Lower leg skin (tissue), 4 donors: ENCODE data around the gene RAB5IF. TPM values are rescaled to one million over a fixed set of nuclear protein-coding genes. Genes with fewer than 3 reads are reported as not detected.

Experiments used
- DNase-seq, 2 donors: peaks; one replicate each; pipeline ENCODE4 v3.0.0-alpha.2; 2019; ENCODE audit warnings: low spot score in 2 of 2
- H3K4me3 ChIP-seq: fragments of 200-600 bp; sonication (generic); 2 replicates; pipeline ENCODE4 v1.5.1; 2017; ENCODE audit warnings: mild to moderate bottlenecking, low read depth; ENCODE audit not compliant: poor library complexity, severe bottlenecking
- CTCF ChIP-seq, 3 donors: fragments of 450-650 bp; IDR thresholded peaks; one replicate each; pipeline ENCODE4 v1.5.1; 2016; ENCODE audit warnings: antibody characterized with exemption in 3 of 3, mild to moderate bottlenecking in 3 of 3, moderate library complexity in 2 of 3
- POLR2A ChIP-seq, 2 donors: fragments of 450-650 bp; IDR thresholded peaks; one replicate each; pipeline ENCODE4 v1.6.1; 2016 to 2017; ENCODE audit warnings: antibody characterized with exemption in 2 of 2, mild to moderate bottlenecking in 1 of 2, moderate library complexity in 1 of 2
- WGBS, 2 donors: methylation state at CpG; one replicate each; pipeline ENCODE4 v1.1.5; 2018; 5-methylcytosine and 5-hydroxymethylcytosine counted together
- intact Hi-C: fragments of 100-400 bp; cut with DNase I; formaldehyde crosslinking; loops from one replicate; pipeline ENCODE4 v1.15.0; 2023; ENCODE audit warnings: low total_unique reads
- total RNA-seq, 4 donors: library from RNA; depleted of rRNA; stranded (reverse); fragments of >200 nt; gene quantifications; one replicate each; pipeline ENCODE4 v1.1.0, GENCODE V29; 2016

RAB5IF gene
- total RNA-seq, 4 donors from 2014 or later = 57.3 to 75.5 (median 61.3) TPM

DNA sequence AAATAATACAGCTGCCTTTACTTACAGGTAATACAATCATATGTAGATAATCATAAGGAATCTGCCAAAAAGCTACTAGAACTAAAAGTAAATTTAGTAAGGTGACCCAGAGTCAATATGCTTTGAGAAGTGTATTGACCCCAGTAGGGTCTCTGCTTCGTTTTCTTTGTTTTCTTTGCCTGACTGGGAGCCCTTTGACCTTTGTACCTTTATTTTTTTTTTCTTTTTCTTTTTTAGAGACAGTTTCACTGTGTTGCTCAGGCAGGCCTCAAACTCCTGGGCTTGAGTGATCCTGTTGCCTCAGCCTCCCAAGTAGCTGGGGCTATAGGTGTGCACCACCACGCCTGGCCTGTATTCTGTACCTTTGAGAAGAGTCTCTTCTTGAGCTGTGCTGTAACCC is 17.9 kb downstream of the RAB5IF start:
- no peak overlapping the region for H3K4me3 ChIP-seq
- 89 to 99% methylated on average over 2 of the region's 2 CpGs for WGBS, 2 donors
- TF ChIP-seq CTCF (IDR thresholded peaks at IDR 0.05) (no peak), POLR2A (IDR thresholded peaks at IDR 0.05) (no peak)
- DNase-seq = no peak
- intact Hi-C loops = no loop called here

DNA sequence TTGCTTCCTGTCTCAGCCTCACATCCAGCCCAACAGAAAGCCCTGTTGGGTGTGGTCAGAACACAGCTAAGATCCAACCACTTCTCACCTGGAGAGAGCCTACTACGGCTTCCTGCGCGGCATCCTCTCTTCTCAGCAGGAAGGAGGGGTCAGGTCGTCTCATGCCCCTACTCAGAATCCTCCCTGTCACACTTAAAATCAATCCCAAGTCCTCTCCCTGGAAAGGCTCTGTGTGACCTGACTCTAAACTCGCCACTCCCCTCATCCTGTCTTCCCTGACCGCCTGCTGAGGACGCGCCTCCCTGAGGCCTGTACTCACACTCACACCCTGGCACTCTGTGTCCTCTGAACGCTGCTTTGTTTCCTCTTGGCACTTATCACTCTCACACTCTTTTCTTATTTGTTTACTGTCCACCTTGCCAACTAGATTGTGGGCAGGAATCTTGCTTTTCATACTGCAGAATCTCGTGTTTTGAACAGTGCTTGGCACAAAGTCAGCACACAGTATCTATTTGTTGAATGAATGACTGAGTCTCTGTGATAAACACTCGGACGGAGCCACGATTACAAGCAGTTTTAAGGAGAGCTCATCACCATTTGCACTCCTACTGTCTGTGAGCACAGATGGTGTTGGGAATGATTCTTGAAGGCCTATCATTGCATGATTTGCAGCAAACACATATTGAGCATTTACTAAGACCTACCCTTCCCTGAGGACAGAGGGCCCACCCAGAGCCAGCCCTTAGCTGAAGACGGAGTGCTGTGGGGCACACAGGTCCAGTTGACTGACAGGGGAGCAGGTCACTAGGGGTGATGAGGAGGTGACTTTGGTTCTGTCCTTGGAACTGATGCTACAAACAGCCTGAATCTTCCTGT is 18.7 kb downstream of the RAB5IF start:
- 46 to 59% methylated on average over 14 of the region's 14 CpGs for WGBS, 2 donors
- intact Hi-C loops = no loop called here
- H3K4me3 ChIP-seq = no peak overlapping the region
- no peak for TF ChIP-seq POLR2A (IDR thresholded peaks at IDR 0.05)
- TF ChIP-seq CTCF (IDR thresholded peaks at IDR 0.05) = no peak
- no peak for DNase-seq

GRCh38 chr20:36624944-36625324 is 19.4 kb downstream of the RAB5IF start:
- TF ChIP-seq POLR2A (IDR thresholded peaks at IDR 0.05) (no peak), CTCF (IDR thresholded peaks at IDR 0.05) (no peak)
- no peak for DNase-seq
- 83 to 87% methylated on average over 2 of the region's 2 CpGs for WGBS, 2 donors

DNA sequence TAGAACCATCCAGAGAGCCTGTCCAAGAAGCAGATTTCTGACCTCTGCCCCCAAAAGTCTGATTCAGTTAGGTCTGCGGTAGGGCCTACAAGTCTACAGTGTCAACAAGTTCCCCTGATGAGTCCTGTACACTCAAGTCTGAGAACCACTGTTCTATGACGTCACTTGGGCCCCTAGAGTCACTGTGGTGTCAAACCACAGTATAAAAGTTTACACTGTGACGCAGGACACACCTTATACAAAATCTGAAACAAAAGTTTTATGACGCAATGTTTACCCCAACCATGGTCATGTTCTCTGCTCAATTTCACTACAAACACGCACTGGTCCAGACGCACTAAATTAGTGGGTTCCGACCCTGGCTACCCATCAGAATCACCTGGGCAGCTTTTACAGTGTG is 22.5 kb downstream of the RAB5IF start:
- DNase-seq = no peak
- intact Hi-C loops = no loop called here
- 92% methylated on average over 7 of the region's 7 CpGs for WGBS, 2 donors
- no peak for TF ChIP-seq CTCF (IDR thresholded peaks at IDR 0.05)
- no peak for TF ChIP-seq POLR2A (IDR thresholded peaks at IDR 0.05)
- H3K4me3 ChIP-seq = no peak overlapping the region

More at GRCh38 chr20:36624944-36625324, 19.4 kb downstream of the RAB5IF start:
- no peak overlapping the region for H3K4me3 ChIP-seq
- intact Hi-C loops = no loop called here

DNA sequence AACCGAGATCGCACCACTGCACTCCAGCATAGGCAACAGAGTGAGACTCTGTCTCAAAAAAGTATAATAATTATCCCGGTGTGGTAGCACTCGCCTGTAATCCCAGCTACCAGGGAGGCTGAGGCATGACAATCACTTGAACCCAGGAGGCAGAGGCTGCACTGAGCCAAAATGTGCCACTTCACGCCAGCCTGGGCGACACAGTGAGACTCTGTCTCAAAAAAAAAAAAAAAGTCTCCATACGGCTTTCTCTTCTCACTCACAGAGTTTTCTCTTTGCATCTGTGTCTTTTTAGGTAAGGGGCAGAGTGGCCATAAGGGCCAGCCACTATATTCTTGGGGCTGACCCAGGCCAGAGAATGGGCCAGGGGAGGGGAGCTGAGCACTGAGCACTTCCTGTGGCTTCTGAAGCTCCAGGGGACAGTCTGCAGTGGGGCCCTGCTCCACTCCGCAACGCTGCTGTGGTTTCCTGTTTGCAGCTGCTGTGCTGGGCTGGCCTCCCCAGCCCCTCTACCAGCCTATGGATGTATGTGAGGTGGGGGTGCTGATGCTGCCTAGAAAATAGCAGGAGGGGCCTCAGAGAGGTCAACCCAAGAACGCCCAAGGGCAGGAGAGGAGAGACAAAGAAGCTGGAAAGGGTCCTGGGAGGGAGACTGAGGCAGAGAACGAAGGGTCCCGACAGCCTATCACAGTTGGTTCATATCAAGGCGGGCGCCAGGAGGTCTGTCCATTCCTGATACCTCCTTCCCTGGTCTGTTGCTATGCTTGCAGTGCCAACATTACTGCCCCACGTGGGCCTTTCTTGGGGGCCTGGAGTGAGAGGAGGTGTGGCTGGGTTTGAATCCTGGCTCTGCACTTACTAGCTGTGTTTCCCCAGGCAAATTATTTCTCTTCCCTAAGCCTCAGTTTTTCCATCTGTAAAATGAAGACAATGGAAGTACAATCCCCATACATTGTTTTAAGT is 24.4 kb downstream of the RAB5IF start:
- no peak overlapping the region for H3K4me3 ChIP-seq
- intact Hi-C loops = no loop called here
- no peak for DNase-seq
- WGBS, 2 donors = 75 to 80% methylated on average over 15 of the region's 15 CpGs
- TF ChIP-seq CTCF (IDR thresholded peaks at IDR 0.05) = no peak
- no peak for TF ChIP-seq POLR2A (IDR thresholded peaks at IDR 0.05)
